HG03558 (cell line): ENCODE measurements around the gene GPD2.
"Not testable (repeated sequence)": the region's sequence is repeated elsewhere in the genome, so short reads cannot be mapped to it uniquely, and the experiment has no call there.

Experiments
- ATAC-seq: cut with Tn5 transposase; IDR thresholded peaks from one replicate; pipeline ENCODE4 v1.9.1; 2021; ENCODE audit warnings: moderate number of reproducible peaks; ENCODE audit not compliant: unreplicated experiment; ENCODE audit errors: extremely low read depth

GPD2 gene

DNA sequence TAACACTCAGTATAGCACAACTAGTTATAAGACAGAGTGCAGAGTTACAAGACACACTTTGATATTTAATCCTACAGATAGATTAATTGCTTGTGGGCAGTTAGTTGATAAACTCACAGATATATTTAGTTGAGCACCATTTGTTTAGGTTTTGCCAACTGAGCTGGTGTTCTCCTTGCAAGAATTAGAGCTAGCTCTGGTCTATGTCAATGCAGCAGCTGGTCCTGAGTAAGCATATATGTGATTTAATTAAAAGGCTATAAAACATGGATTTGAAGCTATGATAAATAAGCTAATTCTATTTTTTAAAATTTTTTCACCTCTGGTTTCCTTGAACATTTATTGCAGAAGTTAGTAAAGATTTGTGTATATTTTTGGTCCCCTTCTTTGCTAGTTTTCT is 35.6 kb downstream of the GPD2 start:
- no peak for ATAC-seq

DNA sequence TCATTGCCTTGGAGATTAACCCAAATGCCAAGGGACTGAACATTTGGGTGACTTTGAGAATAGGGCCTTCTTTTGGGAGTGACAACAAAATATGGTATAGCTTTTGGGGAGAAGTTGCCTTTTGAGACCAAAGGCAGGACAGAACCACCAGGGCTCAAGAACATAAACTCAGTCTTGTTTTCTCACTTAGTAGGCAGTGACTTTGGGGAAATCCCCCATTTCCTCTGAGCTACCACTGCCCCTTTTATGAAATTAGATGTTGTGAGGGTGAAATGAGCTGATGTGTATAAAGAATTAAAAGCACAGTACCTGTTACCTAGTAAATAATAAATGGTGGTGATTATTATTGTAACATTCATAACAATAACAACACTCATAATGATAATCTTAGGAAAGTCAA is 36.5 kb downstream of the GPD2 start:
- peak; percentile 36 for ATAC-seq

DNA sequence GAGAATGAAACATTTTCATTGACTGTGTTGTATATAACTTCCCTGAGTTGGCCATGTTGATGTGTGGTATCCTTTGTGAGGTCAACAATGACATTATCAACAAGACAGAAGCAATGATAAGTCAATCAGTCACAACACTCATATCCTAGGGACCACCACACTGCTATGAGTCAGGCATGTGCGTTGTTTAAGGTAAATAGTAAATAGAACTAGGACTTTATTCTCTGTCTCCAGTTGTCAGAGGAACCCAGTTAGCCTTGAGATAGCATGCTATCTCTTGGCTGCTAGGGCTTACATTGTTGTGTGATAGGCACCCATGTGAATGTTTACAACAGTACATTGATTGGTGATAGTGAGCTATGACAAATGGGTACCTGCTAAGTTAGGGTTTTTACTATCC is 37.3 kb downstream of the GPD2 start:
- no peak for ATAC-seq

DNA sequence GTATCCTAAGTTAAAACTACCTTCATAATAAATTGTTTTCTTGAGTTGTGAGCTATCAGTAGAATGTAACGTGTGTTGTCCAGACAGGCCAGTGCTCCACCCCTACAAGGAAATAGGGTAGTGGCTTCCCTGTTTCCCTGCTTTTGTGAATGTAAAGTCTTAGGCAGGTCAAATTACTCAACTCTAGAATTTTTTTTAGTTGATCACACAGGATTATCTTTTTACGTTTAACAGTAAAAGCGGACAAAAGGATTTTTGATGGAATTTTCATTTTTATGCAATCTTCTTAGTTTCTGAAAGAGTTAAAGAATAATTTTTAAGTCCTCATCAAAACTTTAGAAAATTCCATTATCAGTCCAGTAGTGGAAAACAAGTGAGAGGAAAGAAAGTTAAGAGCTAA is 38.2 kb downstream of the GPD2 start:
- no peak for ATAC-seq

DNA sequence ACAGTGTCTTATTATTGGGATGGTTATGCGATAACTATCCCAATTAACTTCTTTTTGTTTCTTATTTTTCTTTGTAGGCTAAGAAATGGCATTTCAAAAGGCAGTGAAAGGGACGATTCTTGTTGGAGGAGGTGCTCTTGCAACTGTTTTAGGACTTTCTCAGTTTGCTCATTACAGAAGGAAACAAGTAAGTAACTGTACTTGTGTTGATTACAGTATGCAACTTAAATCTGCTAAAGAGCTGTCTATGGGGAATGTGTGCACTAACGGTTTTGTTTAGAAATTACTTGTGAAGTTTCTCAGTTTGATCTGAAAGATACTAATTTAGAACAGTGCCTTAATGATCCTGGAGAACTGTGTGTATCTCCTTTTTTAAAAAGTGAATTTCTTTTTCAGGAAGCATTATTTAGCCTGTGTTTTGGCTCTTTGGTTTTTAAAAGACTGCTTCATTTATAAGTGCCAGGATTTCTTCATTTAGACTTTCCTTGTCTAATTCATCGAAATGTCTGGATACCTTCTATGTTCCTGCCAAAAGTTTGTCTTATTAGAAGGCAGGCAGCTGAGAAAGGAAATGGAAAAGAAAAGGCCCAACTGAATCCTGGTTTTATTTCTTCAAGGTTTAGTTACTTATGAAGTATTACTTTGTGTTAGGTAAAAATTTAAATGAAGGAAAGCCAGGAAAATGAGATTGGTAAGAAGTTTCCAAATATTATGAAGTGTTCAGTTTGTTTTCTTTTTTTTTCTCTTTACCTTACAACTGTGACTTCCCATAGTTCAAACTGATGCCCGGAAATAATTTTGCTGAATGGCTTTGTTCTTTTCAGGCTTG is 40.1 kb downstream of the GPD2 start:
- ATAC-seq = peak; percentile 31

DNA sequence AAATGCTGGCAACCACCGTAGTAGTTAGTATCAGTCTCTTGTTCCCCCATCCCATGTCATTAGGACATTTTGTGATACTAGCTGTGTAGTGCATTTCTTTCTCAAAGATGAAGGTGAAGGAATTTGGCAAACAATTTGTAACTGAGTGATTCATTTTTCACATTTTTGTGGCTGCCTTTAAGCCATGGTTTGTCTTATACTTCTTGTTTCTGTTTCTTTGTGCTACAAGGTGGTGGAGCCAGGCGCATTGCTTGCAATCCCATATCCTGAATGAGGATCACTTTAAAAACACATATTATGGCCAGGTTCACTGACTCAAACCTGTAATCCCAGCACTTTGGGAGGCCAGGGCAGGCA is 40.6 kb downstream of the GPD2 start:
- ATAC-seq = peak; percentile 56

DNA sequence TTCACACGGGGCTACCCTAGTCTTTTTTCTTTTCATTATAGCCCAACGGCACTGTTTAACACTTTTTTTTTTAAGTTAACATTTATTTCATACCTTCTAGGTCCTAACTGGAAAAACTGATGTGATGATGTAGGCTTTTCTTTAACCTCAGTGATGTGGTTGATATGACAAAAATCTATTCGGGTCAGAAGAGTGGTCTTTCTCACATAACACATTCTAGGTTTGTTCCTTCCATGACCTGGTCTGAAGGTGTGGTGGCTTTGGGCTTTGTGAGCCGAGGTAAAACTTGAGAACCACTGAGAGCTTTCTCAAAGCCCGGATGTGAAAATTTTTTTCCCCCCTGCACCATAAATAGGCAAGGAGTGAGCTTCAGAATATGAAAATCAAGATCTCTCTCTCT is 44.2 kb downstream of the GPD2 start:
- no peak for ATAC-seq

DNA sequence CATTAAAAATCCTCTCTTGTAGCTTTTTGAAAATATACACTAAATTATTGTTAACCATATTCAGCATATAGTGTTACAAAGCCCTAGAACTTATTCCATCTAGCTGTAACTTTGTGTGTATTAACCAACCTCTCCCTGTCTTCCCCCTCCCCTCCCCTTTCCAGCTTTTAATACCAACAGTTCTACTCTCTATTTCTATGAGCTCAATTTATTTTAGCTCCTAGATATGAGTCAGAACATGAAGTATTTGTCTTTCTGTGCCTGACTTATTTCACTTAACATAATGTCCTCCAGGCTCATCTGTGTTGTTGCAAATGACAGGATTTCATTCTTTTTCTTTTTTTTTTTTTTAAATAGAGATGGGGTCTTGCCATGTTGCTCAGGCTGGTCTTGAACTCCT is 45.1 kb downstream of the GPD2 start:
- no peak for ATAC-seq

DNA sequence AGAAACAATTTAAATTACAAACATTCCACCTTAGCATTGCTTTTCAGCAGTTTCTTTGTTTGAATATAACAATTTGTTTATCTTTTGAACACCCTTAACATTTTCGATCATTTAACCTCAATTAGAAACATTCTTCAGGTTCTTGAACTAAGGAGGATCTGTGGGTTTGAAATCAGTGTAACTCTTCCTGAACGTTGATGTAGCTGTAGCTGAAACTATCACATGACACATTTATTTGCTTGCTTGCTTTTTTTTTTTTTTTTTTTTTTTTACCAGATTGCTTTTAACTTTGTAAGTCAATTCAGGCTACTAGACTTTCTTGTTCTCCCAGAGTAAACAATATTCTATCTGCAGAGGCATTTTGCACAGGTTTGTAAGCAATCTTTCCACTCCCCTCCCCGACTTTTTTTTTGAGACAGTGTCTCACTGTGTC is 47.6 kb downstream of the GPD2 start:
- ATAC-seq = no peak

DNA sequence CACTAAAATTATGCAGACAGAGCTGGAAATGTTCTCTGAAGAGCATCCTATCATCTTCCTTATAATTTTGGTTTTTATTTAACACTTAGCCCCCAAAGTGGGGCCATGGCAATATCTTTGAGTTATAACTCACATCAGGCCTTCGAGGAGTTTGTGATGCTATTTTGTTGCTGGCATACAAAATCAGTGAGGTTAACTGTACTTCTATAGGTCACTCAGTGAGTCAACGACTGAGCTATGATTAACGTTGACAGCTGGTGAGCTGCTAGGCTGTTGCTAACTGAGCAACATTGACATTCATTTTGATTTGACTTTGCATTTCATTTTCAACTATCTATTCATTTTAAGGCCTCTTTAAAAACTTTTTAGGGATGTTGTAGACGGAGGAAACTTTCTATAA is 50.0 kb downstream of the GPD2 start:
- ATAC-seq = no peak

DNA sequence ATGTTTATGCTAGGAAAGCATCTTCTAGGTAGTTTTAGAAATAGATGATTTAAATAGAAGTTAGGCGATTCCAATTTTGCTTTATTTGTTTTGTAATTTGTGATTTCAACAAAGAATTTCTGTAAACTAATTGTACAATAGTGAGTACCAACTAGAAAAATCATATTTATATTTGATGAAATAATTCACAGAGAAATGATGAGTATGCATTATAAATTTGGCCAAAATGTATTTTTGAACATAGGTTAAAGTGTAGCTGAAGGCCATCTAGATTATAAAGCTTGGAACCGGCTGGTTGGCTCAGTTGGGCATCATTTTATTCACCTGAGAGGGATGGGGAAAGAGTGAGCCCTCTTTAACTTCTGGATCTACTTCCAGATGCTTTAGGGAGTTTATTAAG is 50.4 kb downstream of the GPD2 start:
- no peak for ATAC-seq

DNA sequence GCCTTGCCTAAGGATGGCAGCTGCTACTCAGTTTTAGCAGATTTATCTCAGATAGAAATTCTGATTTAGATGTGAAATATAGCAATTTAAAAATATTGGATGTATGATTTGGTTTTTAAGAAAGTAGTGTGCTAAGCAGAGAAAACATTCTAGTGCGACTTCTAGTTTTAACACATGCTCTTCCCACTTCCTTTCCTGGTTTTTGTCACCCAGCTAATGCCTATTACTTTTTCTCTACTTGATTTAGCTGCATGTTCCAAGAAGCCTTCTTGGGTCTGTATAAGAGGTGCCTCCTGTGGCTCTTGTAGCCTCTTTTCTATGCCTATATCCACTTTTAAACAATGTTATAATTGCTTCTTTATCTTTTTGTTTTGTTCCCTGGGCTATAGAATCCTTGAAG is 53.0 kb downstream of the GPD2 start:
- no peak for ATAC-seq

DNA sequence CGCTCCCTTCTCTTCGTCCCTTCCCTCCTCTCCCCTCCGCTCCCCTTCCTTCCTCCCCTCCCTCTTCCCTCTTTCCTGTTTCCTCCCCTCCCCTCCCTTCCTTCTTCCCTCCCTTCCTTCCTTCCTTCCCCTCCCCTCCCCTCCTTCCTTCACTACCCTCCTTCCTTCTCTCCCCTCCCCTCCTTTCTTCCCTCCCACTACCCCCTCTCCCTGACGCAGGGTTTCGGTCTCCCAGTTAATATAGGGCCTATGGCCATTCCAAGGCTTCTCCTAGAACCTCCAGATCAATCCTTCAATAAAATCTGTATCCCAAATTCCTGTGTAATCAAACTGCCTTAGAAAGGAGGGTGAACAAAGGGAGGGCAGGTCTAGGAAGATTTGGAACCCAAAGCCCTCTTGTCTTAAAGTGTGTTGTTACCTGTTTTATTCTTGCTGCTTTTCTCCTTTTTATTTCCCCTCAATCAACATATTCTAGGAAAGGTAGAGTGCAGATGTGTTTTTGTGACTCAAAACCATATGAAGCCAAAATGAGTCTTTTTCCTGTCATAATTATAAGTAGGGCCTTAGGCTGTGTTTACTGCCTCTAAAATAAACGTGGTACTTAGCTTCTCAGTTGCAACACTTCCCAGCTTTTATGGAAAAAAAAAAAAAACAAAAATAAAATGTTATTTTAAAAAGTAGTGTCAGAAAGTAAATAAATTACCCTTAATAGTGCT is 53.7 kb downstream of the GPD2 start:
- ATAC-seq = no peak

DNA sequence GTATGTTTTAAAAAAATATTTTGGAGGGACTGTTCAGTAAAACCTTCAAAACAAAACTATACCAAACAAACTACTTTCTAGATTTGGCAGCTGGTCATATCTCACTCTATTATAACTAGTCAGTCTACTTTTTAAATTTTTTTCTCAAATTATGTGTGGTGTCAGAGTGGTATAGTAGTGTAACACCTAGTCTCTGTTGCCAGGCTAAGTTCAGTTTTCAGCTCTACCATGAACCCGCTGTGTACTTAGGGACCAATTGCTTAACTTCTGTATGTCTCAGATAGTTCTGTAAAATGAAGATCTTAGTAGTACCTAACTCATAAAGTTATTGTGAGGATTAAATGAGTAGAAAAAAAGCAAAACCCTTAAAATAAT is 54.3 kb downstream of the GPD2 start:
- ATAC-seq = no peak

DNA sequence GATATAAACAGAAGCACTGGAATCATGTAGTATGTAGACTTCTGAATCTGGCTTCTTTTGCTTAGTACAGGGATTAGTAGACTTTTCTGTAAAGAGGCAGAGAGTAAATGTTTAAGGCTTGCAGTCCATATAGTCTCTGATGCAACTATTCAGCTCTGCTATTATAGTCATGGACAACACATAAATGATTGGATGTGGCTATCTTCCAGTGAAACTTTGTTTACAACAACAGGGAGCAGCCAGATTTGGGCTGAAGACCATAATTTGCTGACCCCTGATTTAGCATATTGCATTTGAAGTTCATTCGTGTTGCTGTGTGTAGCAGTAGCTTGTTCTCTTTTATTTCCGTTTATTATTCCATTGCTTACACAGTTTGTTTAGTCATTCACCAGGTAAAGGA is 55.0 kb downstream of the GPD2 start:
- ATAC-seq = no peak

DNA sequence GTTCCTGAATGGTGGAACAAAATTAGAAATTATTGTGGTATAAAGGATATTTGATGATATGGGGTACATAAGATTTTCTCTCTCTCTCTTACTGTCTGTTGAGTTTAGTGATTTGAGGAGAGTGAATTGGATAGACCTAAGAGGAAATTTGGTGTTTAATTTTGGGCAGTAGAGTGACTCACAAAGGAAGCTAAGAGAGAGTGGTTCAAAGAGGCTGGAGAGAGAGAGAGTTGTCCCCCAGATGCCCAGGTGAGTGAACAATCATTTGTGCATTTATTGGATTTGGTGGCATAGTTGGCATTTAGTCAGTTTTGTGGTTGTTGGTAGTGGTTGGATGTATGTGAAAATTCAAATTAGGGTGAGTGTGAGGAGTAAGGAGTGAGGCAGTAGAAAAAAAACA is 56.8 kb downstream of the GPD2 start:
- no peak for ATAC-seq

DNA sequence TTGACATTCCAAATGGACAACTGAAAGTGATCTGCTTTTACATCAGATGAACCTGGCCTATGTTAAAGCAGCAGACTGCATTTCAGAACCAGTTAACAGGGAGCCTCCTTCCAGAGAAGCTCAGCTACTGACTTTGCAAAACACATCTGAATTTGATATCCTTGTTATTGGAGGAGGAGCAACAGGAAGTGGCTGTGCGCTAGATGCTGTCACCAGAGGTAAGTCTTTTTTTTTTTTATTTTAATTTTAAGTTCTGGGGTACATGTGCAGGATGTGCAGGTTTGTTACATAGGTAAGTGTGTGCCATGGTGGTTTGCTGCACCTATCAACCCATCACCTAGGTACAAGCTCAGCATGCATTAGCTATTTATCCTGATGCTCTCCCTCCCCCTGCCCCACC is 59.8 kb downstream of the GPD2 start:
- ATAC-seq = not testable (repeated sequence)

DNA sequence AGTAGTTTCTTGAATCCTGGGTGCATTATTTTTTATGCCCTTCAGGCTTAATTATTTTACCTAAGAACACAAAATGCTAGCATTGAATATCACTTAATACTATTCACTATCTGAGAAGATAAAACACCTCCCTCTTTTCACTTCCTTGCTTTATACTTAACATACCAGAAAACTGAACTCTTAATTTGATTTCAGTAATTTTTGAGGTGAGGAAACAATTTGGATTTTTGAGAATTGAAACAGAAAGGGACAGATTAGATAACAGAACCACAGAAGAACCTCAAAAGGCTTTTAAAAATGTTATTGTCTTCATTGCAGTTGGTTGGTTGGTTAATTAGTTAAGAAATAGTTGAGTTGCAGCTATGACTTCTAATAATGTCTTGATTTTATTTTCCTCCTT is 69.5 kb downstream of the GPD2 start:
- no peak for ATAC-seq

DNA sequence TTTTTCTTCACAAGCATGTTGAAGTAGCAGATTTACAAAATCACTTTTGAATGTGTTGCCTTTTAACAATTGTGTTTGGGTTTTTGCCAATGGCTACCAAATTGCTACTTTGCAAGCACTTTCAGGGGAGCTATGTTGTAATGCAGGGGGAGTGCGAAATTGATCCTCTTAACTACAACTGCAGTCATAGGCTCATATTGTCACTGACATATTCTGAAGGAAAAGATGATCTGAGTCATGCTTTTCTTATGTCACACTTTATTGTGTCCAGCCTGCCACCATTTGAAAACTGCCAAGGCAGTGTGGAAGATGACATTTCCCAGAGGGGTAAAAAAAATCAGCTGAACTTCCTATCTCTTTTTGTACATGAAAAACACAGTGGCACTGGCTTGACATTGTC is 74.9 kb downstream of the GPD2 start:
- no peak for ATAC-seq

DNA sequence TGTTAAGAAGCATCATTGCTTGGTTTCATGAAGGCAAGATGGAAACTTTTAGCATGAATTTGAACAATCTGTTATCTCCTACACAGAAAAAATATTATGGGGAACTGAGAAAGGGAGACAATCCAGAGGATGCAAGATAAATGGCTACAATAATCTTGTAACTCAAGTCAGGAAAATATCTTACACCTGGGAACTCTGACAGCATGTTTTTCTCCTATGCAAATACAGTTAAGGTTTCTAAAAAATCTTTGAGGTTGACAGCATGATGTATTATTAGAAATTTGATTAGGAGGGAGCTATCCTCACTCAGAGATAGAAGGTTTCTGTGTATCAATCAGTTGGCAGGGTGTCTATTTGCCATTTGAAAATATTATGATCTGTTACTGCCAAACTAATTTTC is 75.6 kb downstream of the GPD2 start:
- ATAC-seq = no peak

DNA sequence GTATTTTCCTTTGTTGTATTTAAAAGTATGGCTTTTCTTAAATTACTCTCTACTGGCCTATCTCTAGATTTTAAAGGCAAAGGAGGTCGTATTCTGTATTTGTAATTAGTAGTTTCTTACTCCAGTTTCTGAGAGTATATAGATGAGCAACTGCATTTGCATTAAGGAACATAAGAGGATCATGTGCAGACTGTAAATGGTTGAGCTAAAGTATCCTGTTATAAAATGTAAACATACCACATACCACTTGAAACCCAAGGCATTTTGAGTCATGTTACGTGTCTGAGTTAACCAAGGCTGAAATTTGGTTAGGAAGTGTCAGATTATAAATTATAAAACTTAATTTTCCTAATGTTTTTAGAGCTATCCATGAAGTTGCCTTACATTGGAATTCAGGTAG is 76.3 kb downstream of the GPD2 start:
- ATAC-seq = no peak

DNA sequence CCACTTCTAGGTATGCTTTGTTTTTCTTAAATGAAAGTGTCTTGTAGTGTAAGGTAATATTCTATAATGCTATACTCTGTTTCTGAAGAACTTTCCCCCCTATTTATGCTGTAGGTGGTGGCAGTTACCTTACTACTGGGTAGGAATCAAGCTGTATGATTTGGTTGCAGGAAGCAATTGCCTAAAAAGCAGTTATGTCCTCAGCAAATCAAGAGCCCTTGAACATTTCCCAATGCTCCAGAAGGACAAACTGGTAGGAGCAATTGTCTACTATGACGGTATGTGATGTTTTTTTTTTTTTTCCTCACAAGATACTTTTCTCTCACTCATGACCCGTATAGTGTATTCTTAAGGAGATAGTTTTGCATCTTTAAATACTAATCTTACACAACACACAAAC is 77.0 kb downstream of the GPD2 start:
- ATAC-seq = no peak
